Subcutaneous adipose tissue (tissue), 4 donors: ENCODE data around the gene LDB3. TPM values are rescaled to one million over a fixed set of nuclear protein-coding genes. Genes with fewer than 3 reads are reported as not detected.

Experiments
- CTCF ChIP-seq: fragments of 450-650 bp; IDR thresholded peaks from one replicate; pipeline ENCODE4 v1.5.1; 2016; ENCODE audit warnings: low read depth, mild to moderate bottlenecking, control low read depth, antibody characterized with exemption, moderate library complexity
- total RNA-seq, 4 donors: library from RNA; depleted of rRNA; stranded (reverse); fragments of >200 nt; gene quantifications; one replicate each; pipeline ENCODE4 v1.1.0, GENCODE V29; 2016

LDB3 gene
- total RNA-seq, 4 donors from 2014 or later: 0.51 to 12.1 (median 2.2) TPM

GRCh38 chr10:86698207-86698940 is 30.1 kb downstream of the LDB3 start:
- TF ChIP-seq CTCF: no peak

- no peak for TF ChIP-seq CTCF
Observed at GRCh38 chr10:86699125-86699524, 30.8 kb downstream of the LDB3 start.

GRCh38 chr10:86699541-86699940 is 31.2 kb downstream of the LDB3 start:
- TF ChIP-seq CTCF: no peak

GRCh38 chr10:86699991-86700840 is 31.9 kb downstream of the LDB3 start:
- no peak for TF ChIP-seq CTCF

GRCh38 chr10:86700851-86701617 is 32.7 kb downstream of the LDB3 start:
- TF ChIP-seq CTCF: no peak

- TF ChIP-seq CTCF: no peak
Observed at GRCh38 chr10:86703176-86703575, 34.9 kb downstream of the LDB3 start.

- no peak for TF ChIP-seq CTCF
Observed at GRCh38 chr10:86705139-86705538, 36.8 kb downstream of the LDB3 start.
